Adrenal gland (tissue), 12 donors: ENCODE measurements around the gene PIK3IP1. TPM values are rescaled to one million over a fixed set of nuclear protein-coding genes. Genes with fewer than 3 reads are reported as not detected.
"Not testable (repeated sequence)": the region's sequence is repeated elsewhere in the genome, so short reads cannot be mapped to it uniquely, and the experiment has no call there.

Source experiments
- DNase-seq, 7 donors: peaks; one replicate each; pipeline ENCODE4 v3.0.0-alpha.2; 2019 to 2020
- H3K27ac ChIP-seq, 5 donors: fragments of 200-600 bp; sonication (generic) in 4 of 5; 1 replicate in 3 of 5; 2 replicates in 2 of 5; pipeline versions ENCODE4 v1.5.1 to v1.8.0; 2016 to 2020; ENCODE audit warnings: mild to moderate bottlenecking in 1 of 5
- H3K27me3 ChIP-seq: fragments of 200-600 bp; 2 replicates; pipeline ENCODE4 v1.8.0; 2021
- H3K36me3 ChIP-seq, 2 donors: fragments of 200-600 bp; replicated peaks in 1 of 2; 1 replicate in 1 of 2; 2 replicates in 1 of 2; pipeline versions ENCODE4 v1.5.1 to v1.8.0; 2018 to 2022
- H3K4me1 ChIP-seq, 2 donors: fragments of 200-600 bp; replicated peaks in 1 of 2; 1 replicate in 1 of 2; 2 replicates in 1 of 2; pipeline versions ENCODE4 v1.5.1 to v1.8.0; 2018 to 2021
- H3K4me3 ChIP-seq, 4 donors: fragments of 200-600 bp; sonication (generic) in 3 of 4; one replicate each; pipeline ENCODE4 v1.5.1; 2016 to 2018
- H3K9me3 ChIP-seq, 3 donors: fragments of 200-600 bp; sonication (generic) in 1 of 3; replicated peaks in 1 of 3; 1 replicate in 2 of 3; 2 replicates in 1 of 3; pipeline versions ENCODE4 v1.5.1 to v1.8.0; 2016 to 2021
- POLR2A ChIP-seq, 2 donors: fragments of 450-650 bp; IDR thresholded peaks; one replicate each; pipeline ENCODE4 v1.6.1; 2017; ENCODE audit warnings: antibody characterized with exemption in 2 of 2, mild to moderate bottlenecking in 2 of 2, moderate library complexity in 1 of 2
- WGBS, 4 donors: extraction: QIAGEN DNeasy Blood & Tissue Kit in 2 of 4; methylation state at CpG; one replicate each; pipeline versions ENCODE4 v1.1.5 to v1.1.7; 2013 to 2017; 5-methylcytosine and 5-hydroxymethylcytosine counted together
- intact Hi-C, 2 donors: fragments of 100-400 bp; cut with DNase I; formaldehyde crosslinking; loops; one replicate each; pipeline versions ENCODE4 v1.14.1 to v1.15.0; 2022 to 2023
- polyA plus RNA-seq, 3 donors: library from polyadenylated mRNA; stranded (reverse); fragments of 200-250 nt in 2 of 3; fragments of 350-450 nt in 1 of 3; fragmentation: Illumina TruSeq in 1 of 3; extraction: RNeasy Lipid Tissue Mini Kit (QIAGEN cat#74804) in 1 of 3; gene quantifications; one replicate each; pipeline ENCODE4 v1.2.3, GENCODE V29; 2013 to 2014
- total RNA-seq, 9 donors: library from RNA; depleted of rRNA in 4 of 9; stranded (reverse); fragments of >200 nt in 4 of 9; fragments of 120-200 nt in 1 of 9; fragmentation: NEBNext Ultra II Directional in 1 of 9; extraction: Animal tissue kit (Norgen Biotek cat#: 25700) in 1 of 9; gene quantifications; one replicate each; pipeline versions ENCODE4 v1.1.0 to v1.2.4, GENCODE V29; 2013 to 2023
- TF ChIP-seq, protein P1 (sequence below), 6 experiments: fragments of 450-650 bp in 4 of 6; fragments of 200-600 bp in 2 of 6; sonication (generic) in 1 of 6; IDR thresholded peaks; 1 replicate in 5 of 6; 2 replicates in 1 of 6; pipeline versions ENCODE4 v1.5.1 to v1.8.0; 2016 to 2021; ENCODE audit warnings: antibody characterized with exemption in 6 of 6, mild to moderate bottlenecking in 2 of 6, moderate library complexity in 1 of 6
- donor health status: healthy with polysubstance abuse.
- donor health status: Bipolar disorder and iron deficiency.
- donor health status: DM: yes; HTN: yes; CAD: no.
- donor health status: DM: no; HTN: no; CAD: no.
- donor health status: DM: no; HTN: no; CAD: no.
- donor health status: DM: yes; HTN: yes; CAD: no.

PIK3IP1 gene
- total and polyA plus RNA-seq, 12 donors, result 12.1 to 161 (median 69.7) TPM

GRCh38 chr22:31326877-31327276 is 34.6 kb upstream of the PIK3IP1 start:
- no peak for TF ChIP-seq POLR2A (IDR thresholded peaks at IDR 0.05)
- TF ChIP-seq, protein P1, sequence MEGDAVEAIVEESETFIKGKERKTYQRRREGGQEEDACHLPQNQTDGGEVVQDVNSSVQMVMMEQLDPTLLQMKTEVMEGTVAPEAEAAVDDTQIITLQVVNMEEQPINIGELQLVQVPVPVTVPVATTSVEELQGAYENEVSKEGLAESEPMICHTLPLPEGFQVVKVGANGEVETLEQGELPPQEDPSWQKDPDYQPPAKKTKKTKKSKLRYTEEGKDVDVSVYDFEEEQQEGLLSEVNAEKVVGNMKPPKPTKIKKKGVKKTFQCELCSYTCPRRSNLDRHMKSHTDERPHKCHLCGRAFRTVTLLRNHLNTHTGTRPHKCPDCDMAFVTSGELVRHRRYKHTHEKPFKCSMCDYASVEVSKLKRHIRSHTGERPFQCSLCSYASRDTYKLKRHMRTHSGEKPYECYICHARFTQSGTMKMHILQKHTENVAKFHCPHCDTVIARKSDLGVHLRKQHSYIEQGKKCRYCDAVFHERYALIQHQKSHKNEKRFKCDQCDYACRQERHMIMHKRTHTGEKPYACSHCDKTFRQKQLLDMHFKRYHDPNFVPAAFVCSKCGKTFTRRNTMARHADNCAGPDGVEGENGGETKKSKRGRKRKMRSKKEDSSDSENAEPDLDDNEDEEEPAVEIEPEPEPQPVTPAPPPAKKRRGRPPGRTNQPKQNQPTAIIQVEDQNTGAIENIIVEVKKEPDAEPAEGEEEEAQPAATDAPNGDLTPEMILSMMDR (IDR thresholded peaks at IDR 0.05), result no peak
- peak in 1 of 7 donors; percentile 41 for DNase-seq
- H3K4me1 ChIP-seq, result no peaks in the 10 kb centered on the region
- peaks cover 0 to 46% of the 10 kb centered on the region in 2 donors for H3K36me3 ChIP-seq
- H3K4me3 ChIP-seq, result no peak overlapping the region
- H3K27ac ChIP-seq, result no peak overlapping the region
- H3K9me3 ChIP-seq, result no peaks in the 10 kb centered on the region
- no peaks in the 10 kb centered on the region for H3K27me3 ChIP-seq
- WGBS, 4 donors, result 95 to 99% (median 96%) methylated on average over 7 to 9 of the region's 9 CpGs
- intact Hi-C loops, result no loop called here

- WGBS, 4 donors, result 84 to 93% (median 87%) methylated on average over 7 to 8 of the region's 8 CpGs
- Histone ChIP-seq H3K36me3 (peaks cover 0 to 25% of the 10 kb centered on the region in 2 donors), H3K4me3 (no peak overlapping the region), H3K9me3 (no peaks in the 10 kb centered on the region), H3K27me3 (no peaks in the 10 kb centered on the region), H3K4me1 (no peaks in the 10 kb centered on the region), H3K27ac (no peak overlapping the region)
- intact Hi-C loops, result no loop called here
- TF ChIP-seq POLR2A (IDR thresholded peaks at IDR 0.05), result no peak
- TF ChIP-seq, protein P1 (IDR thresholded peaks at IDR 0.05), result no peak
- no peak for DNase-seq
These were observed 31.6 kb upstream of the PIK3IP1 start for GRCh38 chr22:31323578-31324550.

DNA sequence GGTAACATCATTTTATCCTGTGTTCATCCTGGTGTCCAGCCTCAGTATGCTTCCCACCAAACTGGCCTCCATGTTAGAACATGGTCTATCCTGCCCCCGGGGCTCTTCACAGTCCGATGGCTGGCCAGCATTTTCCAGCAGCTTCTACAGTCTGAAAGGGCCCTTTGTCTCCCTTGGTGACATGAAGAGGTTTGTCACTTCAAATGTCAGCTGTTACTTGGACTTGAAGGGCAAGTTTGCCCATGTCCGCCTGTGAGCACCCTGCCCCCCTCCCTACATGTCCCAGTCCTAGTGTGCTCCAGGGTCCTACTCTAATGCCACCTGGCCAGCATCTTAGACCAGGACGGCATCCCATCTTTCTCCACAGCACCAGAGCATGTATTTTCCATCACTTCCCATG is 29.1 kb upstream of the PIK3IP1 start:
- H3K4me1 ChIP-seq, result no peaks in the 10 kb centered on the region
- TF ChIP-seq, protein P1 (IDR thresholded peaks at IDR 0.05), result no peak
- TF ChIP-seq POLR2A (IDR thresholded peaks at IDR 0.05), result no peak
- no peak for DNase-seq
- intact Hi-C loops, result no loop called here
- 86 to 91% (median 89%) methylated on average over 3 to 4 of the region's 4 CpGs for WGBS, 4 donors
- no peaks in the 10 kb centered on the region for H3K9me3 ChIP-seq
- no peak overlapping the region for H3K27ac ChIP-seq
- peaks cover 0 to 4% of the 10 kb centered on the region in 2 donors for H3K36me3 ChIP-seq
- H3K27me3 ChIP-seq, result no peaks in the 10 kb centered on the region
- no peak overlapping the region for H3K4me3 ChIP-seq

DNA sequence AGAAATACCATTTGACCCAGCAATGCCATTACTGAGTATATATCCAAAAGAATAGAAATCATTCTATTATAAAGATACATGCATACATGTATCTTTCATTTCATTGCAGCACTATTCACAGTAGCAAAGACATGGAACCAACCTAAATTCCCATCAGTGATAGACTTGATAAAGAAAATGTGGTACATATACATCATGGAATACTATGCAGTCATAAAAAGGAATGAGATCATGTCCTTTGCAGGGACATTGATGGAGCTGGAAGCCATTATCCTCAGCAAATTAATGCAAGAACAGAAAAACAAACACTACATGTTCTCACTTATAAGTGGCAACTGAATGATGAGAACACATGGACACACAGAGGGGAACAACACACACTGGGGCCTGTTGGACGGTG is 21.9 kb upstream of the PIK3IP1 start:
- H3K36me3 ChIP-seq, H3K9me3 ChIP-seq, DNase-seq, intact Hi-C loops, H3K4me3 ChIP-seq, H3K4me1 ChIP-seq, H3K27ac ChIP-seq, H3K27me3 ChIP-seq: not testable (repeated sequence)
- WGBS, 4 donors, result 92 to 100% (median 96%) methylated on average over 1 of the region's 1 CpG
